ENCODE results near the gene AFDN.

AFDN gene

DNA sequence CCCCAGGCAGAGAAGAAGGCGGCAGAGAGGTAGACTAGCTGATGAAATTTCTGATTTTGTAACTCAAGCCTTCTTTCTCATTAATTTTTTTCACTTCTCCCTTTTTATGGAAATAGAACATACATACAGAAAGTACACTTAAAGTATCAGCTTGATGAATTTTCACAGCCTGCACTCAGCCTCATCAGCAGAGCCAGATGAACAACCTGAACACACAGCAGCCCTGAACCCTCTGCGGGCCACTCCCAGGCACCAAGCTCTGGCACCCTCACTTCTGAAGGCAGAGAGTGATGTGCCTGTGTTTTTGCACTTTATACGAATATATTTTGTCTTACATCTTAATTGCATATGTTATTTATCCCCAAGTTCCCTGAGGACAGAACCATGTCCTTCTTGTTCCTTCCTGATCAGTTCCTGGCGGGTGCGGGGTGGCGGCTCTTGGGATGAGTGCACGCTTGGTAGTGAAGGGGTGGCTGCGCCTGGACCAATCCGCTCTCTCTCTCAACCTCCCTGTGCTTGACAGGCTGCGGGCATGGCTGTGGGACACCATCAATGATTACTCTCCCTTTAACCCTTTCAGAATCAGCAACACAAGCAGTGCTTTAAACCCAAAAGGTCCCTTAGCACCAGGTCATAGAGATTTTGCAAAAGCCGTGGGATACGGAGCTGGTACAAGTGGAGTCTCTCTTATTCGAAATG lies 34.8 kb upstream of the AFDN start:
- Histone ChIP-seq H3K36me3 (ENCODE audit: low read depth) (no peaks in the 10 kb centered on the region), H3K27me3 (ENCODE audit: insufficient read depth, poor library complexity, severe bottlenecking) (no peaks in the 10 kb centered on the region), H3K9me3 (ENCODE audit: severe bottlenecking) (no peaks in the 10 kb centered on the region), H3K4me1 (ENCODE audit: insufficient read depth, poor library complexity, severe bottlenecking) (peaks cover 5% of the 10 kb centered on the region), H3K27ac (ENCODE audit: poor library complexity, severe bottlenecking) (no peak overlapping the region), H3K4me3 (ENCODE audit: severe bottlenecking) (no peak overlapping the region)
- TF ChIP-seq, protein P1, sequence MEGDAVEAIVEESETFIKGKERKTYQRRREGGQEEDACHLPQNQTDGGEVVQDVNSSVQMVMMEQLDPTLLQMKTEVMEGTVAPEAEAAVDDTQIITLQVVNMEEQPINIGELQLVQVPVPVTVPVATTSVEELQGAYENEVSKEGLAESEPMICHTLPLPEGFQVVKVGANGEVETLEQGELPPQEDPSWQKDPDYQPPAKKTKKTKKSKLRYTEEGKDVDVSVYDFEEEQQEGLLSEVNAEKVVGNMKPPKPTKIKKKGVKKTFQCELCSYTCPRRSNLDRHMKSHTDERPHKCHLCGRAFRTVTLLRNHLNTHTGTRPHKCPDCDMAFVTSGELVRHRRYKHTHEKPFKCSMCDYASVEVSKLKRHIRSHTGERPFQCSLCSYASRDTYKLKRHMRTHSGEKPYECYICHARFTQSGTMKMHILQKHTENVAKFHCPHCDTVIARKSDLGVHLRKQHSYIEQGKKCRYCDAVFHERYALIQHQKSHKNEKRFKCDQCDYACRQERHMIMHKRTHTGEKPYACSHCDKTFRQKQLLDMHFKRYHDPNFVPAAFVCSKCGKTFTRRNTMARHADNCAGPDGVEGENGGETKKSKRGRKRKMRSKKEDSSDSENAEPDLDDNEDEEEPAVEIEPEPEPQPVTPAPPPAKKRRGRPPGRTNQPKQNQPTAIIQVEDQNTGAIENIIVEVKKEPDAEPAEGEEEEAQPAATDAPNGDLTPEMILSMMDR (IDR thresholded peaks at IDR 0.05; ENCODE audit: poor library complexity, severe bottlenecking) = no peak
- DNase-seq (ENCODE audit: low spot score) (no peak), ATAC-seq (ENCODE audit: low read depth) (peak; percentile 21; the same call in 2 of the 3 replicates)

DNA sequence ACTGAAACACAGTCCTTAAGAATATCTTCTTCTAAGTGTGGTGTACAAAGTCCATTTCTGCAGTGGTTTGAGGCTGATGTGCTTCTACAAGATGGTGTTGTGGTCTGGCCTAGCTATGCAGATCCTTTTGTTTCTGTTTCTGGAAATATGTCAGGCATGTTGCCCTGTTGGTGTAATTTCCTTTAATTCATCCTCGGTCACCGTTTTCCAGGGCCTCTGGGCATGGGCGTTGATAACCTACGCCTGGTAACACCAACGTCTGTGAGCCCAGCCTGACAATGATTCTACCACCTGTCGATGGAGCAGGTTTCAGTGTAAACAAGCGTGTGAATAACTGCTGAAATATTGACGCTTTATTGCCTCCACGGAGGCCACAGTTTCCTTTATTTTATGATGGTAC lies 33.3 kb upstream of the AFDN start:
- H3K9me3 ChIP-seq (ENCODE audit: severe bottlenecking) = no peaks in the 10 kb centered on the region
- no peak overlapping the region for H3K4me3 ChIP-seq (ENCODE audit: severe bottlenecking)
- H3K27me3 ChIP-seq (ENCODE audit: insufficient read depth, poor library complexity, severe bottlenecking) = no peaks in the 10 kb centered on the region
- TF ChIP-seq, protein P1 (IDR thresholded peaks at IDR 0.05; ENCODE audit: poor library complexity, severe bottlenecking) = no peak
- no peak overlapping the region for H3K27ac ChIP-seq (ENCODE audit: poor library complexity, severe bottlenecking)
- H3K4me1 ChIP-seq (ENCODE audit: insufficient read depth, poor library complexity, severe bottlenecking) = peaks cover 5% of the 10 kb centered on the region
- no peak for ATAC-seq (ENCODE audit: low read depth)
- DNase-seq (ENCODE audit: low spot score) = no peak
- H3K36me3 ChIP-seq (ENCODE audit: low read depth) = no peaks in the 10 kb centered on the region

DNA sequence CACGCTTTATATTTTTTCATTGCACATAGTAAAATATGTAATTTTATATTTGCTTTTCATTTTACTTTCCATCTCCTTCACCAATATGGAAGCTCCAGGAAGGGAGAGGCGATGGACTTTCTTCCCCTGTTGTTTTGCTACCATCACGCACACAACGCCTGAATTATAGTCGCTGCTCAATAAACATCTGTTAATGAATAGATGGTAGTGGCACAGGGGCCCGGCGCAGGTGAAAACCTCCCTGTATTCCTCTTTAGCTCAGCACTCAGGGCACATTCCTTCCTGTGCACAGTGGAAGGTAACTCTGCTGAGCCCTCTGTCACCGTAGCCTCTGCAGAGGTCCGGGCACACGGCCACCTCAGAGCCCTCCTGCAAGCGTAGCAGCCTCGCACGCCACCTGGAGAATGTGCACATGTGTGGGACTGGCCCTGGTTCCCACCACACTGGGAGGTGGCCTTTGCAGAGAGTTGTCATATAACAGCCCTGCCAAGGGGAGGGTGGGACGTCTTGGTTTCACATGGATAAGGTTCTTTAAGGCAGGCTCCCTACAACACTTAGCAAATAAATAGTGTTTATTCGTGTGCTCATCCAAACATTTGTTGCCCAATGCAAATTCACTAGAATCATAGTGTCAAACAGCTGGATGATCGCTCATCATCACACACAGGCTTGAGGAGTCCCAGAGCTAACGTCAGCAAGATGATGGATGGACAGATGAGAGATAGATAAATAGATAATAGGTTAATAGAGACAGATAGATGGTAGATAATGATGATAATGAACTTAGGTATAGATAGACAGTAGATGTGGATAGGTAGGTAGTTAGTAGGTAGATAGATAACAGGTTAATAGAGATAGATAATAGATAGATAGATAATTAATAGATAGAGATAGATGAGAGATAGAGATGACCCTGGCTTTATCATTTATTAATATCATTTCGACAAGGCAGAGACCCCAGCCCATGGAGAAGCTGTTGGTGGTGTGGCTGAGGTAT lies 32.3 kb upstream of the AFDN start:
- H3K27ac ChIP-seq (ENCODE audit: poor library complexity, severe bottlenecking) = no peak overlapping the region
- DNase-seq (ENCODE audit: low spot score) (no peak), ATAC-seq (ENCODE audit: low read depth) (no peak)
- no peaks in the 10 kb centered on the region for H3K9me3 ChIP-seq (ENCODE audit: severe bottlenecking)
- TF ChIP-seq, protein P1 (IDR thresholded peaks at IDR 0.05; ENCODE audit: poor library complexity, severe bottlenecking) = no peak
- H3K4me1 ChIP-seq (ENCODE audit: insufficient read depth, poor library complexity, severe bottlenecking) = peaks cover 5% of the 10 kb centered on the region
- H3K36me3 ChIP-seq (ENCODE audit: low read depth) = no peaks in the 10 kb centered on the region
- H3K27me3 ChIP-seq (ENCODE audit: insufficient read depth, poor library complexity, severe bottlenecking) = no peaks in the 10 kb centered on the region
- H3K4me3 ChIP-seq (ENCODE audit: severe bottlenecking) = no peak overlapping the region

DNA sequence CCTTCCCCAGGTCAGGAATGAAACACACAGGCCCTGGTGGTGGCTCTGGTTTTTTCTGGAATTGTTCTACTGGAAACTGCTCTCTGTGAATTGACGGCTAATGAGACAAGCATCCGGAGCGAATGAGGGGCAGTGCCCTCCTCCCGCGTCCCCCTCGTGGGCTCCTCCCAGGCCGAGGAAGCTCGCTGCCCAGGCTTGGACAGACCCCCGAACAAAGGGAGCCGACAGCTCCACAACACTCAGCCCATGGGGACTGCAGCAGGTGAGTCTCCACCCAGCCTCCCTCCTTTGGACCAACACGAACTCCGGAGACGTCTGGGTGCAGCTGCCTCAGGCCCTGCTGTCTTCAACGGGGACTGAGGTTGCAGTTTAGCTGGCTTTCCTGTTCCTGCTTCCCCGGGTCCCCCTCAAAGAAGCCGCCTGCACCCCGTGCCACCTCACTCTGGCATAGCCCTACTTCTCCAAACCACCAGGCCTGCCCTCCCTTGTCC lies 31.3 kb upstream of the AFDN start:
- TF ChIP-seq, protein P1 (IDR thresholded peaks at IDR 0.05; ENCODE audit: poor library complexity, severe bottlenecking) = no peak
- Histone ChIP-seq H3K4me1 (ENCODE audit: insufficient read depth, poor library complexity, severe bottlenecking) (peaks cover 5% of the 10 kb centered on the region), H3K27ac (ENCODE audit: poor library complexity, severe bottlenecking) (no peak overlapping the region), H3K4me3 (ENCODE audit: severe bottlenecking) (no peak overlapping the region), H3K27me3 (ENCODE audit: insufficient read depth, poor library complexity, severe bottlenecking) (no peaks in the 10 kb centered on the region), H3K9me3 (ENCODE audit: severe bottlenecking) (no peaks in the 10 kb centered on the region), H3K36me3 (ENCODE audit: low read depth) (no peaks in the 10 kb centered on the region)
- ATAC-seq (ENCODE audit: low read depth) (no peak), DNase-seq (ENCODE audit: low spot score) (no peak)
